GM12891 (cell line): ENCODE data around the gene RBMS3.

Source experiments
- PAX5 ChIP-seq: IDR thresholded peaks from 2 replicates; pipeline ENCODE4 v1.6.1; 2011; ENCODE audit warnings: low read length, moderate library complexity, mild to moderate bottlenecking; ENCODE audit not compliant: insufficient read depth, severe bottlenecking
- POLR2AphosphoS5 ChIP-seq: IDR thresholded peaks from 2 replicates; pipeline ENCODE4 v1.6.1; 2011; ENCODE audit warnings: low read depth, low read length, control low read depth

DNA sequence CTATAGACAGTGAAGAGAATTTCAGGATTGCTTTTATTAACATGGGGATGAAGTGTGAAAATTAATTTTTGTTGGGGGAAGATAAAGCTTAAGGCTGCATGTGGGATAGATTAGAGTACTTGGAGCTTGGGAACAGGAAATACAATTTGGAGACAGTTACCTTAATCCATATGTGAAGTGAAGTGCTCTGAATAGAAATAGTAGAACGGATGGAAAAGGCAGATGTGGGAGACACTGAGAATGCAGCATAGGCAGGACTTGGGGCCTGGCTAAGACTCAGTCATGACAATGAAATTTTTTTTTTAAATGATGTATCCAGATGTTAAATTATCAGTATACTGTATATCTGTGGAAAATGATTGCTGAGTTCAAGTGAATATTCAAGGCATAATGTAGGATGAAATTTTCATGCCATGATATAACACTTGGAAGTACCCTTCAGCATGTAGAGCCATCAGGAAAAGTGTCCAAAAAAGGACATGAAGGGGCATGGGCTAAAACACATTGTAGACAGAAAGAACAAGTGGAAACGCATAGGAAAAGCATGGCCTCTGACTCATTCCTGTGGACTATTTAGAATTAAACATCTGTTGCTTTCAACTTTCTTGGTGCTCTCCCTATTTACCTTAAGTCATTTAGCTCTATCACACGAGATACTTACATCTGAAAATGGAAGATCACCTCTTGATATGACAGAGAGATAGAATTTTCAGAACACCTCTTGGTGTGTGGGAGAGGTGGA, 134.8 kb downstream of the RBMS3 start:
- no peak for TF ChIP-seq PAX5
- no peak for TF ChIP-seq POLR2AphosphoS5
